ENCODE results near the gene FOXN4.

DNA sequence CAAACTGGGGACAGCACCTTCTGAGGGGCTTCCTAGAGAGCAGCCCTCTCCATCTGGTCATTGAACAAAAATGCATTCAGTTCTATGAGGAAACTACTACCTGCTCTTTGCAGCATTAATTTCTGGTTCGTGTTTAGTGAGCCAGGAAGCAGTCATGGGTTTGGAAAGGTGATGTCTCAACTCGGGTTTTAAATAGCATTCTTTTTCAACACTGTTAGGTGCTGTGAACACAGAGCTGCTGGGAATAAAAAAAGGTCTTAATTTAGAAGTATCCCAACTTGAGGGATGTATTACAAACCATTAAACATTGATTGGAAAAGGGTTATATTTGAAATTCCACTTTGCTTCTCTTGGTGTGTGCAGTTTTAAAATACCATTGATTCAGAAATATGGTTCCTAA is 47.9 kb upstream of the FOXN4 start:
- TF ChIP-seq, protein P1, sequence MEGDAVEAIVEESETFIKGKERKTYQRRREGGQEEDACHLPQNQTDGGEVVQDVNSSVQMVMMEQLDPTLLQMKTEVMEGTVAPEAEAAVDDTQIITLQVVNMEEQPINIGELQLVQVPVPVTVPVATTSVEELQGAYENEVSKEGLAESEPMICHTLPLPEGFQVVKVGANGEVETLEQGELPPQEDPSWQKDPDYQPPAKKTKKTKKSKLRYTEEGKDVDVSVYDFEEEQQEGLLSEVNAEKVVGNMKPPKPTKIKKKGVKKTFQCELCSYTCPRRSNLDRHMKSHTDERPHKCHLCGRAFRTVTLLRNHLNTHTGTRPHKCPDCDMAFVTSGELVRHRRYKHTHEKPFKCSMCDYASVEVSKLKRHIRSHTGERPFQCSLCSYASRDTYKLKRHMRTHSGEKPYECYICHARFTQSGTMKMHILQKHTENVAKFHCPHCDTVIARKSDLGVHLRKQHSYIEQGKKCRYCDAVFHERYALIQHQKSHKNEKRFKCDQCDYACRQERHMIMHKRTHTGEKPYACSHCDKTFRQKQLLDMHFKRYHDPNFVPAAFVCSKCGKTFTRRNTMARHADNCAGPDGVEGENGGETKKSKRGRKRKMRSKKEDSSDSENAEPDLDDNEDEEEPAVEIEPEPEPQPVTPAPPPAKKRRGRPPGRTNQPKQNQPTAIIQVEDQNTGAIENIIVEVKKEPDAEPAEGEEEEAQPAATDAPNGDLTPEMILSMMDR (IDR thresholded peaks at IDR 0.05 in 4 of 5, conservative IDR thresholded peaks at IDR 0.05 in 1 of 5) = no peak
- TF ChIP-seq POLR2A (IDR thresholded peaks at IDR 0.05) = no peak

Measured in gastrocnemius medialis (tissue), 4 donors.